ENCODE data around the gene MAGEB18.

The MAGEB18 gene

GRCh38 chrX:26160301-26160700 lies 22.2 kb downstream of the MAGEB18 start, which contains the start of gene MAGEB6B:
MAGEB6B (plus strand) TSS chrX:26160601; CDS start chrX:26160601, 0 bp downstream.
- no peak within 1 kb of the TSS for H3K23ac ChIP-seq (ENCODE audit: low read length in 2 of 2)
- no peak within 1 kb of the TSS for H2BK120ac ChIP-seq (ENCODE audit: low read depth, low read length)
- H3K9ac ChIP-seq (ENCODE audit: low read length): no peak within 1 kb of the TSS
- no peaks in the 10 kb centered on the region for H3K4me1 ChIP-seq (ENCODE audit: control insufficient read depth, insufficient read depth, low read depth, low read length)
- no peak within 1 kb of the TSS for H2BK5ac ChIP-seq (ENCODE audit: low read depth, low read length, poor library complexity, severe bottlenecking)
- no peak within 1 kb of the TSS for H3K4ac ChIP-seq (ENCODE audit: low read depth in 1 of 2, low read length in 2 of 2)
- H3K79me1 ChIP-seq (replicated peaks; ENCODE audit: low read length, poor library complexity, severe bottlenecking): no peaks in the 10 kb centered on the region
- H3K4me3 ChIP-seq (ENCODE audit: insufficient read depth in 1 of 2, low read depth in 1 of 2, low read length in 2 of 2): no peak within 1 kb of the TSS
- H2BK12ac ChIP-seq (ENCODE audit: low read length in 2 of 2): no peak within 1 kb of the TSS
- no peak within 1 kb of the TSS for H4K91ac ChIP-seq (ENCODE audit: low read length)
- H3K9me3 ChIP-seq (ENCODE audit: control insufficient read depth, low read length): peaks cover 2% of the 10 kb centered on the region
- no peak within 1 kb of the TSS for H2AK5ac ChIP-seq (ENCODE audit: low read length, severe bottlenecking)
- H2BK15ac ChIP-seq (ENCODE audit: low read depth, poor library complexity, severe bottlenecking): no peak within 1 kb of the TSS
- no peak within 1 kb of the TSS for H2AFZ ChIP-seq (ENCODE audit: low read depth, low read length)
- H3K18ac ChIP-seq (ENCODE audit: low read depth in 1 of 2, low read length in 2 of 2): no peak within 1 kb of the TSS
- no peak within 1 kb of the TSS for H3K27ac ChIP-seq (ENCODE audit: low read length, poor library complexity, severe bottlenecking)
- H4K8ac ChIP-seq (ENCODE audit: low read length): no peak within 1 kb of the TSS
- no peak within 1 kb of the TSS for H3K14ac ChIP-seq (ENCODE audit: low read length in 2 of 2)
- H3K36me3 ChIP-seq (ENCODE audit: control insufficient read depth in 1 of 2, insufficient read depth in 2 of 2, low read depth in 1 of 2, low read length in 2 of 2): no peaks in the 10 kb centered on the region
- no peak for DNase-seq
- 88% methylated on average over 10 of the region's 10 CpGs for WGBS
- no peak within 1 kb of the TSS for H3K4me2 ChIP-seq (ENCODE audit: low read length, poor library complexity, severe bottlenecking)
- H3K27me3 ChIP-seq (ENCODE audit: control insufficient read depth in 1 of 2, insufficient read depth in 1 of 2, low read length in 2 of 2): no peaks in the 10 kb centered on the region

Measured in mesenchymal stem cell (in vitro differentiated cells and primary cell).